GM19452 (cell line): ENCODE results near the gene NRXN2.

Source experiments
- ATAC-seq: cut with Tn5 transposase; IDR thresholded peaks from one replicate; pipeline ENCODE4 v1.9.1; 2021; ENCODE audit not compliant: unreplicated experiment

Gene NRXN2

GRCh38 chr11:64609436-64610047 is 113.5 kb downstream of the NRXN2 start:
- no peak for ATAC-seq

- ATAC-seq: no peak
Measured at GRCh38 chr11:64608636-64609035, 114.4 kb downstream of the NRXN2 start.

GRCh38 chr11:64608046-64608445 is 115.0 kb downstream of the NRXN2 start:
- ATAC-seq: no peak

GRCh38 chr11:64607381-64607985 is 115.5 kb downstream of the NRXN2 start:
- ATAC-seq: no peak

- ATAC-seq: no peak
Measured at GRCh38 chr11:64606796-64607380, 116.1 kb downstream of the NRXN2 start.

GRCh38 chr11:64605656-64606585 is 117.1 kb downstream of the NRXN2 start:
- ATAC-seq: no peak

GRCh38 chr11:64605244-64605560 is 117.8 kb downstream of the NRXN2 start:
- no peak for ATAC-seq

GRCh38 chr11:64604458-64605243 is 118.3 kb downstream of the NRXN2 start:
- ATAC-seq: no peak

GRCh38 chr11:64603411-64604110 is 119.4 kb downstream of the NRXN2 start:
- ATAC-seq: no peak

- no peak for ATAC-seq
Measured at GRCh38 chr11:64602466-64603070, 120.4 kb downstream of the NRXN2 start.

GRCh38 chr11:64601605-64602465 is 121.2 kb downstream of the NRXN2 start:
- no peak for ATAC-seq

GRCh38 chr11:64600281-64600992 is 122.6 kb downstream of the NRXN2 start:
- ATAC-seq: no peak

- ATAC-seq: no peak
Measured at GRCh38 chr11:64599698-64600211, 123.2 kb downstream of the NRXN2 start.

GRCh38 chr11:64598797-64599697 is 124.0 kb downstream of the NRXN2 start:
- no peak for ATAC-seq

- ATAC-seq: no peak
Measured at GRCh38 chr11:64598106-64598796, 124.7 kb downstream of the NRXN2 start.

- ATAC-seq: no peak
Measured at GRCh38 chr11:64597671-64598101, 125.3 kb downstream of the NRXN2 start.
